ENCODE results near the gene ACSS3. TPM values are rescaled to one million over a fixed set of nuclear protein-coding genes. Genes with fewer than 3 reads are reported as not detected.

The ACSS3 gene
- total RNA-seq, 1 donor from 2014 or later: 3.6 TPM

DNA sequence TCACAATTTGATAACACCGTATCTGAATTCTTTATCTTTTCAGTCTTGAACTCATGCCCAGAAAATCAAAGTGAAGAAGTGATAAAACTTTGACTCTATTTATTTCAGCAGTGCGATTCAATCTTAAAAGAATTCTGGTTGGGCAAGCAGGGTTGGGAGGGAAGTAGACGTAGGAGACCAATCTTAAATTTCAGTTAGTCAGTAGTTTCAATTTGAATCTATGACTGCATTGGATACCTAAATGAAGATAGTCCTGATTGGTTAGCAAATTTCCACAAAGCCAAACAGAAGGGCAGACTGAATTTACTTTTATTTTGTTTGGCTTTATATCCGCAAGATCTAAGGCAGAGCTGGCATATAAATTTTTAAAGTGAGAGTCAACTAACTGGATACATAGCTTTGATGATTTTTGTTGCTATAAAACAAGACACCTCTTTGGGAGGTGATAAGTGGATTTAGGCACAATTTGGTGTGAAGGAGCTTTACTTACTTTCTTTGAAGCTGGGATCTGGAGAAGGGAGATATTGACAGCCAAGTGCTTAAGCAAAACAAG is 2.6 kb downstream of the ACSS3 start:
- Mint-ChIP-seq H3K4me1 (ENCODE audit: low read depth, unreplicated experiment) (peaks cover 15% of the 10 kb centered on the region), H3K4me3 (ENCODE audit: unreplicated experiment) (no peak overlapping the region), H3K36me3 (ENCODE audit: unreplicated experiment) (no peaks in the 10 kb centered on the region), H3K9me3 (ENCODE audit: unreplicated experiment) (no peaks in the 10 kb centered on the region), H3K27me3 (ENCODE audit: unreplicated experiment) (no peaks in the 10 kb centered on the region), H3K27ac (ENCODE audit: unreplicated experiment) (no peak overlapping the region)
- TF ChIP-seq, protein P1, sequence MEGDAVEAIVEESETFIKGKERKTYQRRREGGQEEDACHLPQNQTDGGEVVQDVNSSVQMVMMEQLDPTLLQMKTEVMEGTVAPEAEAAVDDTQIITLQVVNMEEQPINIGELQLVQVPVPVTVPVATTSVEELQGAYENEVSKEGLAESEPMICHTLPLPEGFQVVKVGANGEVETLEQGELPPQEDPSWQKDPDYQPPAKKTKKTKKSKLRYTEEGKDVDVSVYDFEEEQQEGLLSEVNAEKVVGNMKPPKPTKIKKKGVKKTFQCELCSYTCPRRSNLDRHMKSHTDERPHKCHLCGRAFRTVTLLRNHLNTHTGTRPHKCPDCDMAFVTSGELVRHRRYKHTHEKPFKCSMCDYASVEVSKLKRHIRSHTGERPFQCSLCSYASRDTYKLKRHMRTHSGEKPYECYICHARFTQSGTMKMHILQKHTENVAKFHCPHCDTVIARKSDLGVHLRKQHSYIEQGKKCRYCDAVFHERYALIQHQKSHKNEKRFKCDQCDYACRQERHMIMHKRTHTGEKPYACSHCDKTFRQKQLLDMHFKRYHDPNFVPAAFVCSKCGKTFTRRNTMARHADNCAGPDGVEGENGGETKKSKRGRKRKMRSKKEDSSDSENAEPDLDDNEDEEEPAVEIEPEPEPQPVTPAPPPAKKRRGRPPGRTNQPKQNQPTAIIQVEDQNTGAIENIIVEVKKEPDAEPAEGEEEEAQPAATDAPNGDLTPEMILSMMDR (IDR thresholded peaks at IDR 0.05; ENCODE audit: partially characterized antibody, unreplicated experiment): no peak
- no peak for DNase-seq

GRCh38 chr12:81081726-81082125 is 3.8 kb downstream of the ACSS3 start:
- Mint-ChIP-seq H3K4me3 (ENCODE audit: unreplicated experiment) (no peak overlapping the region), H3K9me3 (ENCODE audit: unreplicated experiment) (no peaks in the 10 kb centered on the region), H3K27me3 (ENCODE audit: unreplicated experiment) (no peaks in the 10 kb centered on the region), H3K4me1 (ENCODE audit: low read depth, unreplicated experiment) (peaks cover 15% of the 10 kb centered on the region), H3K36me3 (ENCODE audit: unreplicated experiment) (no peaks in the 10 kb centered on the region), H3K27ac (ENCODE audit: unreplicated experiment) (no peak overlapping the region)
- no peak for DNase-seq
- TF ChIP-seq, protein P1 (IDR thresholded peaks at IDR 0.05; ENCODE audit: partially characterized antibody, unreplicated experiment): no peak

GRCh38 chr12:81083018-81083417 is 5.1 kb downstream of the ACSS3 start:
- Mint-ChIP-seq H3K4me3 (ENCODE audit: unreplicated experiment) (no peak overlapping the region), H3K9me3 (ENCODE audit: unreplicated experiment) (no peaks in the 10 kb centered on the region), H3K27me3 (ENCODE audit: unreplicated experiment) (no peaks in the 10 kb centered on the region), H3K27ac (ENCODE audit: unreplicated experiment) (no peak overlapping the region), H3K36me3 (ENCODE audit: unreplicated experiment) (no peaks in the 10 kb centered on the region), H3K4me1 (ENCODE audit: low read depth, unreplicated experiment) (peaks cover 12% of the 10 kb centered on the region)
- no peak for DNase-seq
- TF ChIP-seq, protein P1 (IDR thresholded peaks at IDR 0.05; ENCODE audit: partially characterized antibody, unreplicated experiment): no peak

- Mint-ChIP-seq H3K4me1 (ENCODE audit: low read depth, unreplicated experiment) (peaks cover 5% of the 10 kb centered on the region), H3K27ac (ENCODE audit: unreplicated experiment) (no peak overlapping the region), H3K36me3 (ENCODE audit: unreplicated experiment) (no peaks in the 10 kb centered on the region), H3K27me3 (ENCODE audit: unreplicated experiment) (no peaks in the 10 kb centered on the region), H3K9me3 (ENCODE audit: unreplicated experiment) (no peaks in the 10 kb centered on the region), H3K4me3 (ENCODE audit: unreplicated experiment) (no peak overlapping the region)
- TF ChIP-seq, protein P1 (IDR thresholded peaks at IDR 0.05; ENCODE audit: partially characterized antibody, unreplicated experiment): no peak
- DNase-seq: no peak
Measured at GRCh38 chr12:81083906-81084513, 6.1 kb downstream of the ACSS3 start.

- Mint-ChIP-seq H3K27ac (ENCODE audit: unreplicated experiment) (no peak overlapping the region), H3K4me1 (ENCODE audit: low read depth, unreplicated experiment) (peaks cover 10% of the 10 kb centered on the region), H3K27me3 (ENCODE audit: unreplicated experiment) (no peaks in the 10 kb centered on the region), H3K9me3 (ENCODE audit: unreplicated experiment) (no peaks in the 10 kb centered on the region), H3K4me3 (ENCODE audit: unreplicated experiment) (no peak overlapping the region), H3K36me3 (ENCODE audit: unreplicated experiment) (no peaks in the 10 kb centered on the region)
- no peak for DNase-seq
- TF ChIP-seq, protein P1 (IDR thresholded peaks at IDR 0.05; ENCODE audit: partially characterized antibody, unreplicated experiment): no peak
Measured at GRCh38 chr12:81084811-81085350, 7.0 kb downstream of the ACSS3 start.
